ENCODE results near the gene GOLT1A. TPM values are rescaled to one million over a fixed set of nuclear protein-coding genes. Genes with fewer than 3 reads are reported as not detected.
A peak's percentile ranks its signal among the peaks of the same experiment; 100 is the strongest.

GOLT1A gene
- total RNA-seq, 1 donor from 2014 or later: under 0.01 TPM

DNA sequence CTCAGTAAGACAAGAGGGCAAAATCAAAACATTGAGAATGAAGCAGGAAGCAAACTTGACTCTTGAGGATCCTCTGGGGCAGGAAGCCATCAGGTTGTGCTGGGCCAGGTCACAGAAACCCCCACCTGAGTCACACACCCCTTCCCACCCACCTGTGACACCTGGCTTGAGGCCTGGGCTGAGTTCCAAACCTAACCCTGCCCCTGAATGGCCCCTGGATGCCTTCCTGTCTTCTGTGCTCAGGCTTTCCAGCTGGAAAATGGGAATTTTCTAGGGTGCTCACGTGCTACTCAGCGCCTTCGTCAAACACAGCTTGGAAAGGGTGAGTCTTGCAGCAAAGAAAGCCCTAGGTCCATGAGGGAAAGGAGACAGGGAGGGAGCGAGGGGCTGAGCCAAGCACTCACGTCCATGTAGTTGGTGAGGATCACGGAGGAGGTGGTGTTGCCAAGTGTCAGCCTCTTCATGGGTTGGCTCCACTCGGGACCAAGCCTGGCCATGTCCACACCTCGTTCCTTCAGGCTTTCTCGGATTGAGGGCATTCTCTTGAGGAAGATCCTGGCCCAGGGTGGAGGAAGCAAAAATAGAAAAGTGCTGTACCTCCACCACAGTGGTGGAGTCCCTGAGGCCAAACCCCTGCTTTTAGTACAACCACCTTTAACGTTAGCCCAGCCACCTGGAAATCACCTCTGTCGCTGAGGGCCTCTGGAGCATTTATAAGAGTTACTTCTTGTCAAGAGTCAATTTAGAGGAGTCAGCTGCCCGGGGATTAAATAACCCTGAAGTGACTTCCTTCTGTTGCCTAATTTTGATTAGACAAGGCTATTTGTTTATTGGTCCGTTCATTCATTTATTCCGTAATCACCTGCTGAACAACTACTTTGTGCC, 51.9 kb downstream of the GOLT1A start:
- no peak for DNase-seq (ENCODE audit: low read depth in 2 of 2)

DNA sequence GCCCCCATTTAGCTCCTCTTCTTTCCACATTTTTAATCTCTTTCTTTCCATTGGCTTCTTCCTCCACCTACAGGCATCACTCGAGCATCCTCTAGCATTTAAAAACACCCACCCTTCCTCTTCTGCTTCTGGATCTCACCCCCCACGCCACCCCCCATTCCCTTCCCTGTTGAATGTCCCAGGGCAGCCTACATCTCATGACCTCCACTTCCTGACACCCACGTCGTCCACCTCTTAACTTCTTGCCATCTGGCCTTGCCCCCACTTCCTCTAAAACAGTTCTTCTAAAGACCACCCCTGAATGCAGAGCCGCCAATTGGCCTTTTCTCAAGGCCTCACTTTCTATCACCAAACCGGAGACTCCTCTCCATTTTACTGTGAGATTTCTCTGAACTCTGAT, 55.8 kb downstream of the GOLT1A start:
- no peak for DNase-seq (ENCODE audit: low read depth in 2 of 2)

DNA sequence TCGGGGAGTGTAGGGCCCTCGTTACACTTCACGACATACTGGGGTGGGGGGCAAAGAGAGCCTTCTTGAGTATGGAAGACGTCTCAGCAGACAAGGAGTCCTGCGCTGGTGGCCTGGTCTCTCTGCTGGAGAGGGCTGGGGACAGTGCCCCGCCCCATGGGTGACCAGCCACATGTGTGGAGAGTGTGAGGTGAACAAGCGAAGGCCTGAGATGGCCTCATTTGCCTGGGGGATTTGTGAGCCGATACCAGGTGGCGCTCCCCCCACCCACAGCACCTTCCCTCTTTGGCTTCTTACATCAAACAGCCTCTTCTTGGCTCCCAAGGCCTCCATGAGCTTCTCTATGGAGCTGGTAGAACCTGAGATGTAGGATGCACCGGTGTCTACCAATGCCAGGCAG, 57.9 kb downstream of the GOLT1A start:
- no peak for DNase-seq (ENCODE audit: low read depth in 2 of 2)

DNA sequence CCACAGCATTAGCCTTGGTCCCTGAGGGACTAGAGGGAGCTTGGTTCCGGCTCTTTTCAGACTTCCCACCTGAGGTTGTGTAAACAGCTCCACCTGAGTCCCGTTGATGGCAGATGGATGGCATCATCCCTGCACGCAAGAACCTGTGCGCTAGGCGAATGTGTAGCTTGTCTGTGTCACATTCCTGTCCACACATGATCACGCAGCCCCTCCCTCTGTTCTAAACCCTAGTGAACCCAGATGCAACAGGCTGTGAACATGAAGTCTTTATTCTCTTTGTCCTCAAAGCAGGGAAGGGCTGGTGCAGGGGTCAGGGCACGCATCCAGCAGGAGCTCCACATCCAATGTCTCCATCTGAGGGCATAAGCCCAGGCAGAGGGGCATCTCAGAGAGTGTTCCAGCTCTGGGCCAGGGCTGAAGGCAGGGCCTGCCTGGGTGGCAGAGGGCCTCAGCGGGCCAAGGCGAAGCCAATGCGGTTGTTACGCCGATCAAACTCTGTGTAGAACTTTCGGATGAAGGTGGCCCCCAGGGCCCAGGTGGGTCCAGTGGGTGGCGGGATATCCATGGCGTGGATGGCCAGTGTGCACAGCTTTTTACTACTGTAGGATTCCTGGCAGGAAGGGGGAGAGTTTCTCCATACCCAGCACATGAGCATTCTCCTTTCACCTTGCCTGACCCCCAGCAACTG, 59.1 kb downstream of the GOLT1A start:
- no peak for DNase-seq (ENCODE audit: low read depth in 2 of 2)

DNA sequence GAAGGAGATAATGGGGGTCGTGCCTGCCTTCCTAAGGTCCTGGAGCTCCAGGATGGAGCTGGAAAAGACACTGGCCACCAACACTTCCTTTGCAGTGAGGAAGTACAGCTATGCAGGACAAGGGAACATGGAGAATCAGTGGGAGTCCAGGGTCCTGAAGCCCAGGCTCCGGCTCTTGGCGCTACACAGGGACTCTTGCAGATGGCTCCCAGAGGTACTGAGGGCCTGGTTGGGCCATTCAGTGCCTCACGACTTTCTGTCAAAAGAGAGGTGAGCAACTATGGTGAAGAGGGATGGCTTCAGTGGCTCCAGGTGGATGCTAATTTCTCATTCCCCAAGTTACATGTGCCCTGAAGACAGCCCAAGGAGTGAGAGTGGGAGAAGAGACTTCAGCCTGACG, 60.1 kb downstream of the GOLT1A start:
- no peak for DNase-seq (ENCODE audit: low read depth in 2 of 2)

DNA sequence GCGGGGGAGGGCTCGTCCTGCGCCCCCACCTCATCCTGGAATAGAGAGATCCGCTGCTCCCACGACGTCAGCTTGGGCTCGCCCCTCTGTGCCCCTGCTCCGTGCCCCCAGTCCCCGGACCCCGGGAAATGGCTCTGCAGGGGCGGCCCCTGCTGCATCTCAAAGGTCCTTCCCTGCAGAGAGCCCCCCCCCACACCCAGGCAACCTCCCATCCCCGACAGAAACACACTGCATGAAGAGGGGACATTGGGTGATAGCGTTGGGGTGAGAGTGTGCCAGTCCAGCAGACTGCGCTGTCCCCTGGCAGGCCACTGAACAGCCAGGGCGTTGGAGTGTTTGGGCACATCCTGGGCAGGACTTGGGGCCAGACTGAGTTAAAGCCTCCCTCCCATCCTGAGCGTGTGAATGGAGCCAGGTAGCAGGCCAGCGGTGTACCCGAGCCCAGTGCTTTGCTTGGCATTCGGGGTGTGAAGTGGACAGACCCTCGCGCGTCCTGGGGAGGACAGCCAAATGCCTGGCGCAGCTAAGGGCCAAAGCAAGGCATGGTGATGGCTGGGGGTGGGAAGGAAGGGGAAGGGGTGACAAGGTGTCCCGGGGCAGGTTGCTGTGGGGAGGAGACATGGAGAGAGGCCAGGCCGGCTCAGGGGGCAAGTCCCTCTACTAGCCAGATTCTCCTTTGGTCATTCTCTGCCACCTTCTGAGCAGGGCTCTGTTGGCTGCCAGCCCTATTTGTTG, 61.3 kb downstream of the GOLT1A start:
- DNase-seq (ENCODE audit: low read depth in 2 of 2): peak in 1 of 2 donors; percentile 27

DNA sequence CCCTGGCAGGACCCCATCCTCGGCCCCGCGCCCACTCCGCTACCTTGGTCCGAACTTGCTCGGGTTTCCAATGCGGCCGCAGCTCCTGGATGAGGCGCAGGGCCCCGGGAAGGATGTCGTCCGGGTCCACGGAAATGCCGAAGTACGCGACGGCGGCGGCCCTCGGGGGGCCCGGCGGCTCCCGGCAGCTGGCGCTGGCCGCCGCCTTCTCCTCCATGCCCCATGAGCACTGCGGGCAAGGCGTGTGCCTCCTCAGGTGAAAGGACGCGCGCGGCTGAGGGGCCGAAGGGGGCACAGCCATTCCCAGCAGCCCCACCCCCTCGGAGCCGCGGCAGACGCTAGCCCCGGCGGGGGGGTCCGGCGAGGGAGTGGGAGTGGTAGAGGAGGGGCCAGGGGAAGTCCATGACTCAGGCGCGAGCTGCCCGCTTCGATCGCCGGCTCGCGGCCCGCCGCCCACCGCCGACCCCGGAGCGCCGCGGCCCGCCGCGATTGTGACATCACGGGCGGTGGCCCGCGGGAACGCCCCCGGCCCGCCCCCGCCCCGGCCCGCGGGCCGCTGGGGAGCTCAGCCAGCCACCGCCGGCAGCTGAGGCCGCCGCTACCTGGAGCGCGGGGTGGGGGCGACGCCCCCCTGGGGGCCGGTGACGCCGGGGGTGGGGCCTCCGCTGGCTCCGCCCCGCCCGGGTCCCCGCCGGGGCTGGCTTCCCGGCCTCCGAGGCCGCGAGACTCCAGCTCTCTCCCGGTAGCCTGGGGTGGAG, 62.1 kb downstream of the GOLT1A start, which contains the start of gene ETNK2:
TSS of gene ETNK2 (minus strand) at position 493 of the 758 bp plus-strand sequence. CDS start at position 301, 192 bp downstream.
- DNase-seq (ENCODE audit: low read depth in 2 of 2): peak; percentile 48 to 72

DNA sequence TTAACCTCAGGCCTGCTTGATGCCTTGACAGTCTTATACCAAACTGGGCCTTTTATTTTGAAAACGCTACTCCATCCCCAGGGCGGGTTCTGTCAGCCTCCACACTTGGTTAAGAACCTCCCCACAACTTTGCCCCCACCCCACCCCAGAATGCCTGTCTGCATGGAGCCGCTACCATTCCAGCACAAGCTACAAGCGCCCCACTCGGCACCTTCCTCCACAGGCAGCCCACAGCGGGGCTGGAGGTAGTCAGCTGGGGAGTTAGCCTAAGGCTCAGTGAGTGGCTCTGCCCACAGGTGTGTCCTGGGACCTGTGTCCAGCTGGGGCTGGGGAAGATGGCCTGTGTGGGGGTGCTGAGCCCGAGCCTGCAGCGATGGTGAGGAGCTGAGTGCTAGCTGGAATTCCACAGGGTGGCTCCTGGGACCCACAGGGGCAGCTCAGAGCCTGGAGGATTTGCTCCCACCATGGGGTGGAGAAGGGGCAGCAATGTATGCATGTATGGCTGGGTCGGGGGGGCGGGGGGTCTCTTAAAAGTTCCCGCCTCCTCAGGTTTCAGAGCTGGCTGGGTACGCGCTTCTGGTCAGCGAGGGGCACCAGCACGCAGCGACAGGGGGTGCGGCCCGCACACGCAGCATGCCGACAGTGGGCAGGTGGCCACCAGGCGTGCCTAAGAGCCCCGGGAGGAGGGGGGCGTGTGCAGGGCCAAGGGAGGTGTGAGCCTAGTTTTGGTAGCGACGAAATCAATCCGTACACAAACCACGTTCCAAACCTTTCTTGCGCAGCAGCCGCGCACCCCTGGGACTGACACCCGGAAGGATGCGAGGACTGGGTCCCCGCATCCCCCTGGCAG, 62.9 kb downstream of the GOLT1A start:
- no peak for DNase-seq (ENCODE audit: low read depth in 2 of 2)

DNA sequence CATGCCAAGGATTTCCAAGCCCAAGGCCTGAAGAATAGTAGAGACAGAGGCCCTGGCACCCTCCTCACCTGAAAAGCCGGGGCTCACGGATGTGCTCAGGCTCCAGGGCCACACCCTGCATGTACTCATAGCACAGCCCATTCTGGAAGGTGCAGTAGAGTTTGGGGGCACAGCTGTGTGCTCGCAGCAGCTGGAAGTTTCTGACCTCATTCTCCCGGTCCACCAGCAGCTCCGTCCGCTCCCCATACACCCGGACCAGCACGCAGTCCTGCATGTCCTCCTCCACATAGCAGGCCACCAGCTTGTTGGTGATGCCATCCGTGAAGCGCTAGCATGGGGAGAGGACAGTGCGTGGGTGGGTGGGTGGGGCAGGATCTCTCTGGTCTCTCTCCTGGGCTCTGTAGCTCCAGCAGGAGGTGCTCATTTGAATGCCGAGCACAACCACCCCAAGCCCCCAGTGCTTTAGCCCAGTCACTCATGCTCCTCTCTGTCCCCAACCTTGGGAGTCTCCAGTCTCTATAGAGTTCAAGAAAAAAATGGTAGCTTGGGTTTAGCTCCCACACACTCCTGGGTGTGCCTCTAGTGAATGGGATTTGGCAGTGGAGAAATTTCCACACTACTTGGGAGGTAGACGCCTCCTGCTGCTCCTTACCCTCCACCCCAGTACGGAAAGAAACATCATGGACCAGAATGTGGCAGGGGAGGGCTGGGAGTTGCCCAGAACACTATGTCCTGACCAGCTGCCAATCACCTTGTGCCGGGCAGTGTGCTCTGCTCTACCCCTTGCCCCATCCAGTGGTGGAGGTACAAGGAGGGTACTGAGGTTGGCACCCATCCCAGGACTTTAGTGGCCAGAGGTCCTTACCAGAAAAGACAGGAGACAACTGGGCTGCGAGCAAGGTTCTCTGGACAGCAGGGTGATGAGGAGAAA, 63.9 kb downstream of the GOLT1A start:
- DNase-seq (ENCODE audit: low read depth in 2 of 2): no peak

DNA sequence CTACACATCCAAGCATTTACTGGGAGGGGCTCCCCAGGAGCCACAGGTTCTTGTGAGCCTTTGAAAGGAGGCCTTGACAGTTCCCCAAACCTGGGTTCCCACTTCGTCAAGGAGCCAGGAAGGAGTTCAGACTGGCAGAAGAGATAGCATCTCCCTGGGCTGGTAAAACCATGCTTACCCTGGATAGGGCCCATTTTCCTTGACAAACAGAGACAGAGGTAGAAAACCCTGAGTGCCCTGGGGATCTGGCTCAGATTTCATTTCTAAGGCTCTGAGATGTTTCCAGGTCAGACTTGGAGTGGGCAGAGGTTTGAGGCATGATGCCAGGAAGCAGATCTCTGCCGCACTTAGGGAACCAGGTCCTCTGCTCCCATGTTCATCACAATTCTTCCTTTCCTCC, 64.7 kb downstream of the GOLT1A start:
- no peak for DNase-seq (ENCODE audit: low read depth in 2 of 2)

Other genes with a start within 250 kb of the GOLT1A start
- gene SOX13, start 140.9 kb downstream of the GOLT1A start, total RNA-seq: 5.7 and 6.7 TPM in 2 replicates
- gene ETNK2, start 61.9 kb downstream of the GOLT1A start, total RNA-seq: 6.9 and 9.4 TPM in 2 replicates
- gene REN, start 47.7 kb downstream of the GOLT1A start, total RNA-seq: not detected in 2 replicates
- gene KISS1, start 17.5 kb downstream of the GOLT1A start, total RNA-seq: 0.22 and 0.40 TPM in 2 replicates
- gene PLEKHA6, start 145.9 kb upstream of the GOLT1A start, total RNA-seq: 0.40 and 0.65 TPM in 2 replicates
- gene PPP1R15B, start 197.8 kb upstream of the GOLT1A start, total RNA-seq: 15.3 and 21.0 TPM in 2 replicates

Data from lung microvascular endothelial cell (primary cell).